H9 (cell line): ENCODE results near the gene DLX1. TPM values are rescaled to one million over a fixed set of nuclear protein-coding genes. Genes with fewer than 3 reads are reported as not detected.
A peak's percentile ranks its signal among the peaks of the same experiment; 100 is the strongest.

Experiments used
- DNase-seq: peaks from one replicate; pipeline ENCODE4 v3.0.0-alpha.2; 2017
- H2AFZ ChIP-seq: one replicate; pipeline ENCODE4 v1.6.1; 2013; ENCODE audit warnings: mild to moderate bottlenecking, low read length, control low read depth, moderate library complexity
- H2AK5ac ChIP-seq: 2 replicates; pipeline ENCODE4 v1.6.1; 2013; ENCODE audit warnings: low read length, control low read depth, mixed read lengths; ENCODE audit not compliant: insufficient read length
- H2BK120ac ChIP-seq: one replicate; pipeline ENCODE4 v1.6.1; 2013; ENCODE audit warnings: low read depth, mild to moderate bottlenecking, low read length, control low read depth, inconsistent platforms; ENCODE audit not compliant: poor library complexity, severe bottlenecking
- H2BK12ac ChIP-seq: 2 replicates; pipeline ENCODE4 v1.6.1; 2013; ENCODE audit warnings: low read length, control low read depth, mixed read lengths, low read depth; ENCODE audit not compliant: insufficient read length
- H2BK15ac ChIP-seq: 2 replicates; pipeline ENCODE4 v1.6.1; 2013; ENCODE audit warnings: low read depth, low read length, control low read depth
- H2BK20ac ChIP-seq: one replicate; pipeline ENCODE4 v1.6.1; 2013; ENCODE audit warnings: low read depth, mild to moderate bottlenecking, low read length, control low read depth, inconsistent platforms; ENCODE audit not compliant: poor library complexity, severe bottlenecking
- H2BK5ac ChIP-seq: 2 replicates; pipeline ENCODE4 v1.6.1; 2013; ENCODE audit warnings: low read length, control low read depth, mixed read lengths; ENCODE audit not compliant: insufficient read length
- H3K14ac ChIP-seq: 2 replicates; pipeline ENCODE4 v1.6.1; 2013; ENCODE audit warnings: low read length, control low read depth; ENCODE audit not compliant: insufficient read depth
- H3K18ac ChIP-seq: 2 replicates; pipeline ENCODE4 v1.6.1; 2013; ENCODE audit warnings: low read depth, mild to moderate bottlenecking, mixed read lengths, low read length, control low read depth; ENCODE audit not compliant: insufficient read length
- H3K23ac ChIP-seq: 2 replicates; pipeline ENCODE4 v1.6.1; 2013; ENCODE audit warnings: low read length, control low read depth, mixed read lengths, low read depth; ENCODE audit not compliant: insufficient read length
- H3K23me2 ChIP-seq: 2 replicates; pipeline ENCODE4 v1.6.1; 2013; ENCODE audit warnings: low read depth, mild to moderate bottlenecking, mixed read lengths, low read length, control low read depth; ENCODE audit not compliant: insufficient read length, poor library complexity, severe bottlenecking
- H3K27ac ChIP-seq: 2 replicates; pipeline ENCODE4 v1.5.1; 2013; ENCODE audit warnings: low read length, control low read depth, mixed read lengths, low read depth; ENCODE audit not compliant: insufficient read length
- H3K27me3 ChIP-seq: 2 replicates; pipeline ENCODE4 v1.6.1; 2013; ENCODE audit warnings: low read length, control low read depth, inconsistent platforms; ENCODE audit not compliant: insufficient read depth
- H3K4ac ChIP-seq: 2 replicates; pipeline ENCODE4 v1.6.1; 2013; ENCODE audit warnings: low read depth, mild to moderate bottlenecking, control low read depth, inconsistent platforms, low read length, moderate library complexity
- H3K4me1 ChIP-seq: 2 replicates; pipeline ENCODE4 v1.6.1; 2013; ENCODE audit warnings: low read length, control low read depth, inconsistent platforms; ENCODE audit not compliant: insufficient read depth
- H3K4me2 ChIP-seq: 2 replicates; pipeline ENCODE4 v1.6.1; 2013; ENCODE audit warnings: low read length, control low read depth, mixed read lengths; ENCODE audit not compliant: insufficient read length, insufficient read depth
- H3K56ac ChIP-seq: 2 replicates; pipeline ENCODE4 v1.6.1; 2013; ENCODE audit warnings: low read depth, mild to moderate bottlenecking, mixed read lengths, low read length, control low read depth; ENCODE audit not compliant: insufficient read length
- H3K79me1 ChIP-seq: 2 replicates; pipeline ENCODE4 v1.6.1; 2013; ENCODE audit warnings: low read depth, mild to moderate bottlenecking, moderate library complexity, low read length, control low read depth, inconsistent platforms; ENCODE audit not compliant: insufficient read depth, poor library complexity, severe bottlenecking
- H3K79me2 ChIP-seq: 2 replicates; pipeline ENCODE4 v1.6.1; 2013; ENCODE audit warnings: low read length, control low read depth, inconsistent platforms; ENCODE audit not compliant: insufficient read depth
- H3K9ac ChIP-seq: 2 replicates; pipeline ENCODE4 v1.6.1; 2013; ENCODE audit warnings: low read length, control low read depth, mixed read lengths; ENCODE audit not compliant: insufficient read length; ENCODE audit errors: extremely low read depth
- H3K9me3 ChIP-seq: one replicate; pipeline ENCODE4 v1.6.1; 2013; ENCODE audit warnings: low read depth, low read length, inconsistent platforms; ENCODE audit not compliant: control insufficient read depth
- H3T11ph ChIP-seq: one replicate; pipeline ENCODE4 v1.6.1; 2013; ENCODE audit warnings: mild to moderate bottlenecking, low read length, control low read depth, inconsistent platforms
- H4K20me1 ChIP-seq: one replicate; pipeline ENCODE4 v1.6.1; 2013; ENCODE audit not compliant: control insufficient read depth, insufficient read length, insufficient read depth
- H4K5ac ChIP-seq: 2 replicates; pipeline ENCODE4 v1.6.1; 2013; ENCODE audit warnings: low read depth, mild to moderate bottlenecking, mixed read lengths, low read length, control low read depth; ENCODE audit not compliant: insufficient read length
- H4K8ac ChIP-seq: replicated peaks from 2 replicates; pipeline ENCODE4 v1.6.1; 2013; ENCODE audit warnings: low read length, control low read depth, mixed read lengths, low read depth; ENCODE audit not compliant: insufficient read length
- H4K91ac ChIP-seq: 2 replicates; pipeline ENCODE4 v1.6.1; 2013; ENCODE audit warnings: low read depth, mild to moderate bottlenecking, moderate library complexity, mixed read lengths, low read length, control low read depth; ENCODE audit not compliant: insufficient read length
- H3K27ac Mint-ChIP-seq, 3 experiments: 2 replicates in 2 of 3; 3 replicates in 1 of 3; pipeline ENCODE4 v1.8.0; 2020 to 2021; ENCODE audit warnings: mixed read lengths in 3 of 3, mild to moderate bottlenecking in 1 of 3, moderate library complexity in 1 of 3
- H3K27me3 Mint-ChIP-seq: 2 replicates; pipeline ENCODE4 v1.8.0; 2021; ENCODE audit warnings: low read depth, mild to moderate bottlenecking, moderate library complexity, mixed read lengths
- H3K36me3 Mint-ChIP-seq, 3 experiments: 2 replicates in 2 of 3; 3 replicates in 1 of 3; pipeline ENCODE4 v1.8.0; 2020 to 2021; ENCODE audit warnings: low read depth in 3 of 3, mixed read lengths in 3 of 3; ENCODE audit not compliant: insufficient read depth in 1 of 3
- H3K4me1 Mint-ChIP-seq, 2 experiments: 2 replicates each; pipeline ENCODE4 v1.8.0; 2020; ENCODE audit warnings: mixed read lengths in 2 of 2
- H3K4me3 Mint-ChIP-seq, 2 experiments: 2 replicates in 1 of 2; 3 replicates in 1 of 2; pipeline ENCODE4 v1.8.0; 2020 to 2021; ENCODE audit warnings: mild to moderate bottlenecking in 2 of 2, mixed read lengths in 2 of 2, moderate library complexity in 1 of 2
- H3K9me3 Mint-ChIP-seq, 2 experiments: 2 replicates in 1 of 2; 3 replicates in 1 of 2; pipeline ENCODE4 v1.8.0; 2020; ENCODE audit warnings: mild to moderate bottlenecking in 2 of 2, mixed read lengths in 2 of 2, moderate library complexity in 1 of 2
- WGBS: extraction: QIAGEN DNeasy Blood & Tissue Kit; methylation state at CpG from one replicate; pipeline ENCODE4 v1.1.7; 2013; ENCODE audit warnings: missing lambda C conversion rate, low lambda C conversion rate, mixed read lengths; ENCODE audit not compliant: insufficient read length; ENCODE audit errors: extremely low coverage; 5-methylcytosine and 5-hydroxymethylcytosine counted together
- total RNA-seq: library from RNA; stranded (reverse); gene quantifications from 2 replicates; pipeline ENCODE4 v1.2.1, GENCODE V29; 2021
- TF ChIP-seq, protein P1 (sequence below): fragments of 200-600 bp; sonication (generic); conservative IDR thresholded peaks from 3 replicates; pipeline ENCODE4 v1.8.0; 2021; ENCODE audit warnings: antibody characterized with exemption, mild to moderate bottlenecking

The DLX1 gene
- total RNA-seq, 1 experiment from 2014 or later: not detected

DNA sequence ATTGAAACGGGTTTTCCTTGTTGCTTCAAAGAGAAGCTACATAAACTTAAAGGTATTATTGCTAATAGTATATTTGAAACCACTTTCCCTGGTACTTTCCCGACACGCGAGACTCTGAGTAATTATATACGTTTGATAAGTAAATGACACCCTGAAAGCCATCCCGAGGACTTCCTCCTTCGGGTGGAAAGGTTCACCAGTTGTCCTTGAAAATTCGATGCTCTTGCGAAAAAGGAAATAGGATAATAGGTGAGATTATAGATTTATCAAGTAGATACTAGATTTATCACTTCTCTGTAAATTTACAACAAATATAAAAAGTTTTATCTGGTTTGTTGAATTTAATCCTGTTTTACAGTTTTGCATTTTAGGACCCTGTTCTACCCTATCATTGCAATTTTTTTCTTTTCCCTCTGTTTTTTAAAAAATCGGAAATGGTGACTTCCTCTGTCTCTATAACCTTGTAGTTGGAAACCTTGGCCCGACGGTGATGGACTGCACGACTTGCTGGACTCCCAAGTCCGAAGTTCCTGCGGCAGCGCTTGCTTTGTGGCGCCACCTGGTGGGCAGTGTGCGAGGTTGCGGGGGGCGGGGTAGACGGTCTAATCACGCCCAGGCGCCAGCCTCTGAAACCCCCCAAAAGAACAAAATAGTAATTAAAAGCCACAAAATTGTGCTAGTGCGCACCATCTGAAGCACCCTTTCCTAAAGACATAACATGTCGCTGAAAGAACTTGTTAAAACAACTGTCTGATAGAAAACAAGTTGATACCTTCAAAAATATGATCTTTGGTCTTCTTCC, 18.4 kb downstream of the DLX1 start:
- Mint-ChIP-seq H3K27ac (no peak overlapping the region; a peak in 1 of 7 replicates), H3K36me3 (no peaks in the 10 kb centered on the region), H3K27me3 (peaks cover 100% of the 10 kb centered on the region), H3K4me3 (peak overlapping the region; percentile 62 to 80), H3K9me3 (peaks cover 5 to 9% of the 10 kb centered on the region in 2 experiments; a peak in 4 of 5 replicates), H3K4me1 (peaks cover 32 to 52% of the 10 kb centered on the region in 2 experiments)
- Histone ChIP-seq H3K14ac (no peak overlapping the region), H3K27me3 (peaks cover 86% of the 10 kb centered on the region), H2AFZ (no peak overlapping the region), H4K20me1 (no peaks in the 10 kb centered on the region), H3K23ac (no peak overlapping the region), H2BK12ac (no peak overlapping the region), H3K4me2 (peak overlapping the region; percentile 51), H3K79me2 (no peaks in the 10 kb centered on the region), H2AK5ac (no peak overlapping the region), H2BK20ac (no peak overlapping the region), H3T11ph (no peak overlapping the region), H3K27ac (no peak overlapping the region), H4K5ac (no peak overlapping the region), H3K79me1 (no peaks in the 10 kb centered on the region), H2BK15ac (no peak overlapping the region), H3K56ac (no peak overlapping the region), H4K8ac (no peak overlapping the region), H3K18ac (no peak overlapping the region), H3K23me2 (peaks cover 25% of the 10 kb centered on the region), H3K9me3 (no peaks in the 10 kb centered on the region), H2BK120ac (no peak overlapping the region), H3K4me1 (no peaks in the 10 kb centered on the region), H4K91ac (no peak overlapping the region), H3K9ac (no peak overlapping the region), H2BK5ac (no peak overlapping the region), H3K4ac (no peak overlapping the region)
- WGBS: no CpG with 5 or more reads among the region's 25 CpGs
- TF ChIP-seq, protein P1, sequence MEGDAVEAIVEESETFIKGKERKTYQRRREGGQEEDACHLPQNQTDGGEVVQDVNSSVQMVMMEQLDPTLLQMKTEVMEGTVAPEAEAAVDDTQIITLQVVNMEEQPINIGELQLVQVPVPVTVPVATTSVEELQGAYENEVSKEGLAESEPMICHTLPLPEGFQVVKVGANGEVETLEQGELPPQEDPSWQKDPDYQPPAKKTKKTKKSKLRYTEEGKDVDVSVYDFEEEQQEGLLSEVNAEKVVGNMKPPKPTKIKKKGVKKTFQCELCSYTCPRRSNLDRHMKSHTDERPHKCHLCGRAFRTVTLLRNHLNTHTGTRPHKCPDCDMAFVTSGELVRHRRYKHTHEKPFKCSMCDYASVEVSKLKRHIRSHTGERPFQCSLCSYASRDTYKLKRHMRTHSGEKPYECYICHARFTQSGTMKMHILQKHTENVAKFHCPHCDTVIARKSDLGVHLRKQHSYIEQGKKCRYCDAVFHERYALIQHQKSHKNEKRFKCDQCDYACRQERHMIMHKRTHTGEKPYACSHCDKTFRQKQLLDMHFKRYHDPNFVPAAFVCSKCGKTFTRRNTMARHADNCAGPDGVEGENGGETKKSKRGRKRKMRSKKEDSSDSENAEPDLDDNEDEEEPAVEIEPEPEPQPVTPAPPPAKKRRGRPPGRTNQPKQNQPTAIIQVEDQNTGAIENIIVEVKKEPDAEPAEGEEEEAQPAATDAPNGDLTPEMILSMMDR: peak; percentile 96
- peak; percentile 88 for DNase-seq
